GM06990 (cell line): Measurements from ENCODE around the gene WDFY3.
"Not testable (repeated sequence)": the region's sequence is repeated elsewhere in the genome, so short reads cannot be mapped to it uniquely, and the experiment has no call there.

ENCODE experiments used
- DNase-seq: peaks from one replicate; pipeline ENCODE4 v3.0.0-alpha.2; 2011; ENCODE audit not compliant: insufficient read length; ENCODE audit errors: extremely low read depth
- H3K27me3 ChIP-seq: replicated peaks from 2 replicates; pipeline ENCODE4 v1.6.0; 2011; ENCODE audit warnings: low read length; ENCODE audit not compliant: control insufficient read depth, insufficient read depth
- H3K36me3 ChIP-seq: 2 replicates; pipeline ENCODE4 v1.5.1; 2011; ENCODE audit warnings: low read length; ENCODE audit not compliant: control insufficient read depth, insufficient read depth
- H3K4me3 ChIP-seq: replicated peaks from 2 replicates; pipeline ENCODE4 v1.5.1; 2011; ENCODE audit warnings: low read depth, mild to moderate bottlenecking, control low read depth, low read length
- CTCF ChIP-seq: IDR thresholded peaks from 2 replicates; pipeline ENCODE4 v1.5.1; 2011; ENCODE audit warnings: low read length, control low read depth, mild to moderate bottlenecking, inconsistent platforms; ENCODE audit not compliant: insufficient read depth, poor library complexity, severe bottlenecking

Gene WDFY3

GRCh38 chr4:84849051-84849640 is 117.3 kb downstream of the WDFY3 start:
- H3K4me3 ChIP-seq, result no peak overlapping the region
- no peak for DNase-seq
- no peaks in the 10 kb centered on the region for H3K36me3 ChIP-seq
- no peak for TF ChIP-seq CTCF
- no peaks in the 10 kb centered on the region for H3K27me3 ChIP-seq

- DNase-seq, result no peak
- Histone ChIP-seq H3K36me3 (no peaks in the 10 kb centered on the region), H3K4me3 (no peak overlapping the region), H3K27me3 (no peaks in the 10 kb centered on the region)
- no peak for TF ChIP-seq CTCF
These were observed 118.1 kb downstream of the WDFY3 start for GRCh38 chr4:84848432-84848831.

GRCh38 chr4:84847978-84848377 is 118.5 kb downstream of the WDFY3 start:
- H3K4me3 ChIP-seq, result no peak overlapping the region
- no peaks in the 10 kb centered on the region for H3K36me3 ChIP-seq
- H3K27me3 ChIP-seq, result no peaks in the 10 kb centered on the region
- DNase-seq, result no peak
- no peak for TF ChIP-seq CTCF

DNA sequence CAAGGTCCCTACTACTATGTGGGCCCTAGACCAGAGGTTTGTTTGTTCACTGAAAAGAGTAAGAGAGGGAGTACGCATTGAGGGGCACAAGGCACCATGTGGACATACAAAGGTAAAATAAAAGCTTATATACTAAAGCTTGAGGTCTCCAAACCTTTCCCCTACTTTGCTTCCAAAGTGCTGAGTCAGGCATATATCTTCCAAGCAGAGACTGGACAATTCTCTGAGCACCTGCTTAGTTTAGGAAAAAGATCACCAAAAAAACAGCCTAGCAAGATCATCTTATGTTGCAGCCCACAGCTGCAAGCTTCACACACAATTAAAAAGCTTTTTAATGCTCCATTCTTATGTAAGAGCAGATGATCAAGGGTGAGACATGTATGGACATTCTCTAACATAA is 119.5 kb downstream of the WDFY3 start:
- Histone ChIP-seq H3K36me3 (no peaks in the 10 kb centered on the region), H3K27me3 (no peaks in the 10 kb centered on the region), H3K4me3 (no peak overlapping the region)
- DNase-seq, result no peak
- no peak for TF ChIP-seq CTCF

GRCh38 chr4:84841435-84841834 is 125.1 kb downstream of the WDFY3 start:
- Histone ChIP-seq H3K27me3 (no peaks in the 10 kb centered on the region), H3K4me3 (no peak overlapping the region), H3K36me3 (no peaks in the 10 kb centered on the region)
- DNase-seq, result no peak
- no peak for TF ChIP-seq CTCF

DNA sequence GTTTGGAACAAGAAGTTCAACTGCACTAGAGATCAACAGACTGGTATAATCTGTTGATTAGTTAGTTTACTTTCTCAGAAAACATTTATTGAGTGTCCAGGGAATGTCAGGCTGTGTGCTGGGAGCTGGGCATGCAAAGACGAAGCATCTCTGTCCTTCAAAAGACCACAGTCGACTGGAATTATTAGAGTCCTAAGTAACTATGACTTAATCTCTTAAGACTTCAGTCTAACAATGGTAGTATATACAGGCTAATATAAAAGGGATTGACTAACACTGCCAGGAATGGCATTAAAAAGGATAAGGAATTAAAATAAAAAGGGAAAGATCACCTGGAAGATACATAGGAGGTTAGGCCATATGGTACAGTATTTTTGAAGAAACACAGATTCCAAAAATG is 128.7 kb downstream of the WDFY3 start:
- Histone ChIP-seq H3K4me3 (no peak overlapping the region), H3K27me3 (no peaks in the 10 kb centered on the region), H3K36me3 (no peaks in the 10 kb centered on the region)
- DNase-seq, result no peak
- no peak for TF ChIP-seq CTCF

DNA sequence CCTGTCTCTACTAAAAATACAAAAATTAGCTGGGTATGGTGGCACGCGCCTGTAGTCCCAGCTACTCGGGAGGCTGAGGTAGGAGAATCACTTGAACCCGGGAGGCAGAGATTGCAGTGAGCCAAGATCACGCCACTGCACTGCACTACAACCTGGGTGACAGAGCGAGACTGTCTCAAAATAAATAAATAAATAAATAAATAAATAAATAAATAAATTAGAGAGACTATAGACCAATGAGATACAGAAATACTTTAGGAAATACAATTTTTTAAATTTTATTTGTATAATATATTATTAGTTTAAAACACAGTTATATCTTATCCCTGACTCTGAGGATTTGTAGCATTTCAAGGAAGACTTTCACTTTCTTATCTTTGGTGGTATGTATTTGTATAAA is 136.9 kb downstream of the WDFY3 start:
- not testable (repeated sequence) for H3K27me3 ChIP-seq, DNase-seq, H3K4me3 ChIP-seq, H3K36me3 ChIP-seq
